Activated CD4-positive, alpha-beta T cell treated with anti-CD3 and anti-CD28 coated beads for 48 hours (primary cell): ENCODE results near the gene TRIM33.

Experiments used
- DNase-seq: peaks from one replicate; pipeline ENCODE4 v3.0.0-alpha.2; 2020

TRIM33 gene

GRCh38 chr1:114346480-114347029 is 164.4 kb downstream of the TRIM33 start:
- DNase-seq: peak; percentile 98

- peak; percentile 9 for DNase-seq
These were observed 165.0 kb downstream of the TRIM33 start for GRCh38 chr1:114345930-114346479.

GRCh38 chr1:114344656-114345055 is 166.3 kb downstream of the TRIM33 start:
- no peak for DNase-seq
